Gastroesophageal sphincter (tissue), 4 donors: ENCODE measurements around the gene RUFY4. TPM values are rescaled to one million over a fixed set of nuclear protein-coding genes. Genes with fewer than 3 reads are reported as not detected.

Source experiments
- ATAC-seq: fragments of 150-250 bp; one replicate; pipeline ENCODE4 v1.9.1; 2016; ENCODE audit warnings: mild to moderate bottlenecking, moderate library complexity
- H3K27ac ChIP-seq, 4 donors: fragments of 200-600 bp; sonication (generic) in 3 of 4; 1 replicate in 3 of 4; 2 replicates in 1 of 4; pipeline ENCODE4 v1.5.1; 2016 to 2019
- H3K27me3 ChIP-seq: fragments of 200-600 bp; sonication (generic); one replicate; pipeline ENCODE4 v1.5.1; 2019
- H3K36me3 ChIP-seq, 2 donors: fragments of 200-600 bp; sonication (generic); one replicate each; pipeline ENCODE4 v1.5.1; 2019; ENCODE audit warnings: control low read depth in 1 of 2
- H3K4me1 ChIP-seq, 3 donors: fragments of 200-600 bp; sonication (generic); 1 replicate in 2 of 3; 2 replicates in 1 of 3; pipeline ENCODE4 v1.5.1; 2016 to 2019; ENCODE audit warnings: control low read depth in 2 of 3
- H3K4me3 ChIP-seq, 2 donors: fragments of 200-600 bp; sonication (generic); one replicate each; pipeline ENCODE4 v1.5.1; 2019; ENCODE audit warnings: mild to moderate bottlenecking in 1 of 2, moderate library complexity in 1 of 2
- H3K9me3 ChIP-seq, 3 donors: fragments of 200-600 bp; sonication (generic); one replicate each; pipeline ENCODE4 v1.5.1; 2017 to 2019; ENCODE audit warnings: control low read depth in 2 of 3
- CTCF ChIP-seq, 4 experiments: fragments of 200-600 bp in 2 of 4; fragments of 450-650 bp in 2 of 4; sonication (generic) in 1 of 4; IDR thresholded peaks; one replicate each; pipeline ENCODE4 v1.5.1; 2017 to 2019; ENCODE audit warnings: antibody characterized with exemption in 4 of 4, mild to moderate bottlenecking in 2 of 4, moderate library complexity in 2 of 4
- EP300 ChIP-seq: sonication (generic); formaldehyde crosslinking; IDR thresholded peaks from one replicate; pipeline ENCODE4 v1.6.1; 2017; ENCODE audit warnings: antibody characterized with exemption, mild to moderate bottlenecking
- POLR2A ChIP-seq, 2 donors: fragments of 450-650 bp; IDR thresholded peaks; one replicate each; pipeline ENCODE4 v1.6.1; 2017; ENCODE audit warnings: antibody characterized with exemption in 2 of 2, mild to moderate bottlenecking in 2 of 2, moderate library complexity in 1 of 2
- POLR2AphosphoS5 ChIP-seq: sonication (generic); formaldehyde crosslinking; IDR thresholded peaks from one replicate; pipeline ENCODE4 v1.6.1; 2017; ENCODE audit warnings: antibody characterized with exemption
- WGBS, 2 donors: methylation state at CpG; one replicate each; pipeline ENCODE4 v1.1.5; 2018; ENCODE audit warnings: low coverage in 1 of 2; 5-methylcytosine and 5-hydroxymethylcytosine counted together
- total RNA-seq, 4 donors: library from RNA; depleted of rRNA; stranded (reverse); fragments of >200 nt; gene quantifications; one replicate each; pipeline ENCODE4 v1.1.0, GENCODE V29; 2016

Gene RUFY4
- total RNA-seq, 4 donors from 2014 or later, result not detected

DNA sequence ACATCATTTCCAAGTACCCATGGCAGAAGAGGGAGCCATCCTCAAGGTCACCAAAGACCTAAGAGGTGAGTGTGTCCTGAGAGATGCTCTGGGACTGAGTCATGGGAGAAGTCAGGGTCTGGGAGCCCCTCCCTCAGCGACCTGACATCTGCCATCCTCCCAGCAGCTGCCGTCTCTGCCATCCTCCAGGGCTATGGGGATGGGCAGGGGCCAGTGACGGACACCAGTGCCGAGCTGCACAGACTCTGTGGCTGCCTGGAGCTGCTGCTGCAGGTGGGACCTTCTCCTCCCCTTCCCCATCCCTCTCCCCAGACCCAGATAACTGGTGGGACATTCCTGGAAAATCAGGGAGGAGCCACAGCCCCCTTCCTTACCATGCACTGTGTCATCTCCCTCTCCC is 1.5 kb downstream of the RUFY4 start:
- TF ChIP-seq POLR2A (IDR thresholded peaks at IDR 0.05), result no peak
- no peak for TF ChIP-seq EP300
- TF ChIP-seq POLR2AphosphoS5, result no peak
- TF ChIP-seq CTCF (IDR thresholded peaks at IDR 0.05), result no peak
- no peak for ATAC-seq
- H3K4me3 ChIP-seq, result no peak overlapping the region
- peaks cover 25% of the 10 kb centered on the region for H3K27me3 ChIP-seq
- H3K4me1 ChIP-seq, result peaks cover 0 to 10% (median 2%) of the 10 kb centered on the region in 3 donors
- WGBS, 2 donors, result 60% methylated on average over 2 of the region's 4 CpGs; no CpG with 5 or more reads in 1 of the 2 donors
- H3K36me3 ChIP-seq, result no peaks in the 10 kb centered on the region
- no peaks in the 10 kb centered on the region for H3K9me3 ChIP-seq
- H3K27ac ChIP-seq, result no peak overlapping the region

- no peak overlapping the region for H3K4me3 ChIP-seq
- no peaks in the 10 kb centered on the region for H3K36me3 ChIP-seq
- TF ChIP-seq POLR2A (IDR thresholded peaks at IDR 0.05) (no peak), EP300 (no peak), POLR2AphosphoS5 (no peak), CTCF (IDR thresholded peaks at IDR 0.05) (no peak)
- no peaks in the 10 kb centered on the region for H3K9me3 ChIP-seq
- ATAC-seq, result no peak
- peaks cover 25% of the 10 kb centered on the region for H3K27me3 ChIP-seq
- no peak overlapping the region for H3K27ac ChIP-seq
- 74 to 75% methylated on average over 7 to 12 of the region's 13 CpGs for WGBS, 2 donors
- peaks cover 0 to 10% (median 2%) of the 10 kb centered on the region in 3 donors for H3K4me1 ChIP-seq
Observed at GRCh38 chr2:218071218-218071937, 2.3 kb downstream of the RUFY4 start.

- TF ChIP-seq POLR2A (IDR thresholded peaks at IDR 0.05), result no peak
- no peak for TF ChIP-seq EP300
- Histone ChIP-seq H3K4me1 (peaks cover 0 to 10% (median 2%) of the 10 kb centered on the region in 3 donors), H3K36me3 (no peaks in the 10 kb centered on the region), H3K27ac (no peak overlapping the region), H3K4me3 (no peak overlapping the region), H3K9me3 (no peaks in the 10 kb centered on the region), H3K27me3 (peaks cover 25% of the 10 kb centered on the region)
- no peak for ATAC-seq
- WGBS, 2 donors, result 93 to 100% methylated on average over 1 to 2 of the region's 3 CpGs
Observed at GRCh38 chr2:218072002-218072401, 2.9 kb downstream of the RUFY4 start.

DNA sequence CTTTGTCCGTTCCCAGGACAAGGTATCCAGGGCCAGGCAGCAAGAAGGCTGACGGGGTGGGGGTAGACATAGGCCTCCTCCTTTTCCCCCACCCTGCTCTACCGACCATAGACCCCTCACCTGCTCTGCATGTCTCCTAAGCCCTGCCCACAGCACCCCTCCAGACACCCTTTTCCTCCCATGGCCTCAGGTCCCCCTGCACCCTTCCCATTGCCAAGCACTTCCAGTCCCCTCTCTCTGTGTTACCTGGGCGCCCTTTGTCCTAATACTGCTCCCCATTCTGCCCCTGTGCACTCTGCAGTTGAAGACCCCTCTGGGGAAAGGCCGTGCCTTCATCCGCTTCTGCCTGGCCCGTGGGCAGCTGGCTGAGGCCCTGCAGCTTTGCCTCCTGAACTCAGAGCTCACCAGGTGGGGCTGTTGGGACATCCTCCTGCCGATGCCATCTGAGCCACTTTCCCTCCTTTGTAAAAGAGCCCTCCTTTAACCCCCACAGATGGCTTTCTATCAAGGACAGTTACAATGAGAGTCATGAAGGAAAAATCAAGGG is 3.5 kb downstream of the RUFY4 start:
- Histone ChIP-seq H3K27me3 (peaks cover 19% of the 10 kb centered on the region), H3K36me3 (no peaks in the 10 kb centered on the region), H3K9me3 (no peaks in the 10 kb centered on the region), H3K4me1 (peaks cover 0 to 10% (median 2%) of the 10 kb centered on the region in 3 donors), H3K4me3 (no peak overlapping the region), H3K27ac (no peak overlapping the region)
- ATAC-seq, result no peak
- WGBS, 2 donors, result 82 to 100% methylated on average over 1 to 2 of the region's 8 CpGs
- TF ChIP-seq CTCF (IDR thresholded peaks at IDR 0.05) (no peak), EP300 (no peak), POLR2AphosphoS5 (no peak), POLR2A (IDR thresholded peaks at IDR 0.05) (no peak)

DNA sequence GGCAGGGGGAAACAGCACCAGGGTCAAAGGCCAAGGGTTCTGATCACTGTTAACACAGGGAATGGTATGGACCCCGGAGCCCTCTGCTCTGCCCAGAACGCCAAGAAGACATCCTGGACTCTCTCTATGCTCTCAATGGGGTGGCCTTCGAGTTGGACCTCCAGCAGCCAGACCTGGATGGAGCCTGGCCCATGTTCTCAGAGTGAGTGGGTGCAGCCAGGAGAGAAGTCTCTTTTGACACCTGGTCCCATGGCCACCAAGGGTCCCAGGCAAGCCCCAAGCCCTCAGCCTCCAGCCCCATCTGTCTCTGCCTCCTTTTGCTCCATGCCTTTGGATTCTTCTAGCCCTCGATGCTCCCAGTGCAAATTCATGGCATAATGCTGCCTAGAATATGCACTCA is 4.1 kb downstream of the RUFY4 start:
- no peak overlapping the region for H3K4me3 ChIP-seq
- no peaks in the 10 kb centered on the region for H3K9me3 ChIP-seq
- H3K36me3 ChIP-seq, result no peaks in the 10 kb centered on the region
- no peak for ATAC-seq
- TF ChIP-seq CTCF (IDR thresholded peaks at IDR 0.05) (no peak), EP300 (no peak), POLR2A (IDR thresholded peaks at IDR 0.05) (no peak), POLR2AphosphoS5 (no peak)
- 100% methylated on average over 1 of the region's 4 CpGs; no CpG with 5 or more reads in 1 of the 2 donors for WGBS, 2 donors
- peaks cover 13% of the 10 kb centered on the region for H3K27me3 ChIP-seq
- H3K27ac ChIP-seq, result no peak overlapping the region
- H3K4me1 ChIP-seq, result peaks cover 0 to 10% (median 2%) of the 10 kb centered on the region in 3 donors
